ENCODE results near the gene PKP3.

Gene PKP3

GRCh38 chr11:452916-453527 is 59.0 kb downstream of the PKP3 start:
- no peak for TF ChIP-seq CTCF (conservative IDR thresholded peaks at IDR 0.05; ENCODE audit: low read depth, low read length)

GRCh38 chr11:453564-453963 is 59.6 kb downstream of the PKP3 start:
- no peak for TF ChIP-seq CTCF (conservative IDR thresholded peaks at IDR 0.05; ENCODE audit: low read depth, low read length)
- H3K4me3 ChIP-seq (ENCODE audit: low read length), result no peak overlapping the region
- DNase-seq (ENCODE audit: low read depth), result no peak

More at GRCh38 chr11:452916-453527, 59.0 kb downstream of the PKP3 start:
- no peak overlapping the region for H3K4me3 ChIP-seq (ENCODE audit: low read length)
- no peak for DNase-seq (ENCODE audit: low read depth)

GRCh38 chr11:454043-454442 is 60.0 kb downstream of the PKP3 start:
- no peak overlapping the region for H3K4me3 ChIP-seq (ENCODE audit: low read length)
- TF ChIP-seq CTCF (conservative IDR thresholded peaks at IDR 0.05; ENCODE audit: low read depth, low read length), result no peak
- no peak for DNase-seq (ENCODE audit: low read depth)
